AG08395 (cell line): ENCODE results near the gene CTAGE1.

Experiments
- DNase-seq: peaks from one replicate; pipeline ENCODE4 v3.0.0; 2012; ENCODE audit warnings: mixed read lengths, low spot score

Gene CTAGE1

GRCh38 chr18:22391407-22392345 is 26.0 kb downstream of the CTAGE1 start:
- DNase-seq, result peak; percentile 67

GRCh38 chr18:22387787-22388186 is 29.9 kb downstream of the CTAGE1 start:
- no peak for DNase-seq

- DNase-seq, result no peak
These were observed 30.4 kb downstream of the CTAGE1 start for GRCh38 chr18:22387364-22387763.

GRCh38 chr18:22385718-22386117 is 32.0 kb downstream of the CTAGE1 start:
- DNase-seq, result peak; percentile 69

GRCh38 chr18:22378672-22379282 is 38.9 kb downstream of the CTAGE1 start:
- DNase-seq, result peak; percentile 46

GRCh38 chr18:22377769-22378168 is 39.9 kb downstream of the CTAGE1 start:
- no peak for DNase-seq

- no peak for DNase-seq
These were observed 47.3 kb downstream of the CTAGE1 start for GRCh38 chr18:22370414-22370813.

- DNase-seq, result no peak
These were observed 49.7 kb downstream of the CTAGE1 start for GRCh38 chr18:22368021-22368420.

- DNase-seq, result no peak
These were observed 50.4 kb downstream of the CTAGE1 start for GRCh38 chr18:22367303-22367702.

GRCh38 chr18:22363867-22364463 is 53.8 kb downstream of the CTAGE1 start:
- DNase-seq, result no peak
